ENCODE data around the gene TSPAN8.
A peak's percentile ranks its signal among the peaks of the same experiment; 100 is the strongest.

Gene TSPAN8

DNA sequence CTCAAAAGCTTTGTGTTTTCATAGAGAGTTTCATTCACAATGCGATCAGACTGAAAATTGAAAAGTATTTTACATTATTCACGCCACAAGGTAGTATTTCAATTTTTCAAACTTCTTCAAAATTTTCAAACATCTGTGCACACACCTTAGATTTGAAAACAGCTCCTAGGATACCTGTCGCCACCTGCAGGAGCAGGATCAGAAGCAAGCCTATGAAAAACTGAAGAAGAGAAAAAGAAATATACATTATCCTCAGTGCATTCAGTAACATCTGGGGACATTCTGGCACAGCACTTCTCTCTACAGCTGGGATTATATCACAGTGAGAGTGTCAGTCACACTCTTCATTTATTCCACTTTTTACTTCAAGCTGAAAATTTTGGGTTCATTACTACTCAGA is 19.8 kb downstream of the TSPAN8 start:
- H3K27ac ChIP-seq: no peak overlapping the region
- TF ChIP-seq, protein P1, sequence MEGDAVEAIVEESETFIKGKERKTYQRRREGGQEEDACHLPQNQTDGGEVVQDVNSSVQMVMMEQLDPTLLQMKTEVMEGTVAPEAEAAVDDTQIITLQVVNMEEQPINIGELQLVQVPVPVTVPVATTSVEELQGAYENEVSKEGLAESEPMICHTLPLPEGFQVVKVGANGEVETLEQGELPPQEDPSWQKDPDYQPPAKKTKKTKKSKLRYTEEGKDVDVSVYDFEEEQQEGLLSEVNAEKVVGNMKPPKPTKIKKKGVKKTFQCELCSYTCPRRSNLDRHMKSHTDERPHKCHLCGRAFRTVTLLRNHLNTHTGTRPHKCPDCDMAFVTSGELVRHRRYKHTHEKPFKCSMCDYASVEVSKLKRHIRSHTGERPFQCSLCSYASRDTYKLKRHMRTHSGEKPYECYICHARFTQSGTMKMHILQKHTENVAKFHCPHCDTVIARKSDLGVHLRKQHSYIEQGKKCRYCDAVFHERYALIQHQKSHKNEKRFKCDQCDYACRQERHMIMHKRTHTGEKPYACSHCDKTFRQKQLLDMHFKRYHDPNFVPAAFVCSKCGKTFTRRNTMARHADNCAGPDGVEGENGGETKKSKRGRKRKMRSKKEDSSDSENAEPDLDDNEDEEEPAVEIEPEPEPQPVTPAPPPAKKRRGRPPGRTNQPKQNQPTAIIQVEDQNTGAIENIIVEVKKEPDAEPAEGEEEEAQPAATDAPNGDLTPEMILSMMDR (conservative IDR thresholded peaks at IDR 0.05): peak; percentile 43

DNA sequence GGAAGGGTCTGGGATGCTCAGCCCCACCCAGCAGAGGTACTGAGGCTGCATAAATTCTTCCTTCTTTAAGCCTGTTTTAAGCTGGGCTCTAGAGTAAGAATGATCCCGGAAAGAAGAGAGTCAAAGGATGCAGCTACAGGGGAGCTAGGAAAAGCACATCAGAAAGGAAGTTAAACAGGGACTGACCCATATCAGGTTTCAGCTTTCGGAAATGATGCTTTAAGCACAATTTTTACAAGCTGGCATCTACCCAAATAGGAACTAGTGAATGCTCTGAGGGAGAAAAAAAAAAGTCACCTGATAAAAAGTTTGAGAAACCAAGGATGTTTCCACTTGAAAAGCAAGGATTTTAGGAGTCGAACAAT is 22.0 kb downstream of the TSPAN8 start:
- TF ChIP-seq, protein P1 (conservative IDR thresholded peaks at IDR 0.05): no peak
- H3K27ac ChIP-seq: peak overlapping the region; percentile 15; the same call in 1 of the 2 replicates

GRCh38 chr12:71135077-71135811 is 22.6 kb downstream of the TSPAN8 start:
- TF ChIP-seq, protein P1 (conservative IDR thresholded peaks at IDR 0.05): no peak
- peak overlapping the region; percentile 15; the same call in 1 of the 2 replicates for H3K27ac ChIP-seq

DNA sequence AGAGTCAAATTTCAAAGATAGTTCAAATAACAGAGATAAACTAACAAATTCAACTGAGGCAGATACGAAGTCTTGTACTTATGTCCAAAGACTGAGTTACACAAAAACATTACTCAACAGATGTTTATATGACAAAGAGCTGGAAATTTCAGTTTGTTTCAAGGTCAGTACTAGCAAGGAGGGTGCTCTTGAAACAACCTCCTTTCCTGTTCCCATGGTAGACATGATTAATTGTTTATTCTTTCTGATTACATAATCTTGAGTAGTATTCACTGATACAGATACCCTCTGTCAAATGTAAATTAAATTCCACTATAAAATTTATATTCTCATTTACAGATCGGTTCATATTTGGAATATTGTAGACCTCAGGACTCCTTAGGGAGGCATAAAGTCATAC is 23.4 kb downstream of the TSPAN8 start:
- TF ChIP-seq, protein P1 (conservative IDR thresholded peaks at IDR 0.05): no peak
- 0 out of 2 replicates have a peak overlapping the region, but pooled peaks have one; percentile 10 for H3K27ac ChIP-seq

- TF ChIP-seq, protein P1 (conservative IDR thresholded peaks at IDR 0.05): no peak
- H3K27ac ChIP-seq: no peak overlapping the region
Measured at GRCh38 chr12:71130521-71131069, 27.2 kb downstream of the TSPAN8 start.

GRCh38 chr12:71129364-71129763 is 28.4 kb downstream of the TSPAN8 start:
- H3K27ac ChIP-seq: no peak overlapping the region
- TF ChIP-seq, protein P1 (conservative IDR thresholded peaks at IDR 0.05): no peak

- TF ChIP-seq, protein P1 (conservative IDR thresholded peaks at IDR 0.05): no peak
- no peak overlapping the region for H3K27ac ChIP-seq
Measured at GRCh38 chr12:71128191-71128788, 29.5 kb downstream of the TSPAN8 start.

Data from VCaP (cell line).